ENCODE results near the gene ABL1.

The ABL1 gene

DNA sequence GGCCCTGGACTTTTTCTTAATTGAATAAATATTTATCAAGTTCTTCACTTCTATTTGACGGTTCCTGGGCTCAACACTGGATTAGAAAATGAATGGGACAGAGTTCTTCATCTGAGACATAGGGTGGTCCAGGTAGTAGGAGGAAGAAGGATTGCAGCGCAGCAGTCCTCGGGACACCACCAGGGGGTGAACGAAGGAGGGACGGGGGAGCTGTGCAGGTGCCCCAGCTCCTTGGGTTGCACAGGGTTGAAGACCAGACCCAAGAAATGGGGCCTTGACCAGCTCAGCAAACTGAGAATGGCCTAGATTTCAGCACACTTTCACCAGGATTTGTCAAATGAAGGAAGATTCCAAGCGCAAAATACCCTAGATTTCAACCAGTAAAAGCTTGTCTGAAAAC is 29.5 kb downstream of the ABL1 start:
- H3K4me1 ChIP-seq, result no peaks in the 10 kb centered on the region
- H3K36me3 ChIP-seq (ENCODE audit: control insufficient read depth, insufficient read depth, low read length), result no peaks in the 10 kb centered on the region
- H3K27ac ChIP-seq, result no peak overlapping the region

DNA sequence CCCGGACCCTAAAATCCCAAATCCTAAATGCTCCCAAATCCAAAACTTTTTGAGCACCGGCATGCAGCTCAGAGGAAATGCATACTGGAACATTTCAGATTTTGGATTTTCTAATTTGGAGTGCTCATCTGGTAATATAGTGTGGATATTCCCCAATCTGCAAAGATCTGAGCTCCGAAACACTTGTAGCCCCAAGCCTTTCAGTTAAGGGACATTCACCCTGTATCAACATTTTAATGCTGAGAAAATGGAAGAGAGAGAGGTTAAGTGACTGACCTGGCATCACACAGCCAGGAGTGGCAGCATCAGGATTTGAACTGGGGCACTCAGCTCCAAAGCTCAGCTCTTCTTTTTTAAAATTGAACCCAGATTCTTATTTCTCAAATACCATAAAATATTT is 30.9 kb downstream of the ABL1 start:
- no peak overlapping the region for H2AFZ ChIP-seq
- TF ChIP-seq, protein P1, sequence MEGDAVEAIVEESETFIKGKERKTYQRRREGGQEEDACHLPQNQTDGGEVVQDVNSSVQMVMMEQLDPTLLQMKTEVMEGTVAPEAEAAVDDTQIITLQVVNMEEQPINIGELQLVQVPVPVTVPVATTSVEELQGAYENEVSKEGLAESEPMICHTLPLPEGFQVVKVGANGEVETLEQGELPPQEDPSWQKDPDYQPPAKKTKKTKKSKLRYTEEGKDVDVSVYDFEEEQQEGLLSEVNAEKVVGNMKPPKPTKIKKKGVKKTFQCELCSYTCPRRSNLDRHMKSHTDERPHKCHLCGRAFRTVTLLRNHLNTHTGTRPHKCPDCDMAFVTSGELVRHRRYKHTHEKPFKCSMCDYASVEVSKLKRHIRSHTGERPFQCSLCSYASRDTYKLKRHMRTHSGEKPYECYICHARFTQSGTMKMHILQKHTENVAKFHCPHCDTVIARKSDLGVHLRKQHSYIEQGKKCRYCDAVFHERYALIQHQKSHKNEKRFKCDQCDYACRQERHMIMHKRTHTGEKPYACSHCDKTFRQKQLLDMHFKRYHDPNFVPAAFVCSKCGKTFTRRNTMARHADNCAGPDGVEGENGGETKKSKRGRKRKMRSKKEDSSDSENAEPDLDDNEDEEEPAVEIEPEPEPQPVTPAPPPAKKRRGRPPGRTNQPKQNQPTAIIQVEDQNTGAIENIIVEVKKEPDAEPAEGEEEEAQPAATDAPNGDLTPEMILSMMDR (IDR thresholded peaks at IDR 0.05), result no peak
- H3K4me2 ChIP-seq (ENCODE audit: low read length), result no peak overlapping the region
- no peak overlapping the region for H3K4me3 ChIP-seq (ENCODE audit: low read depth, low read length)
- H3K4me1 ChIP-seq, result peaks cover 2% of the 10 kb centered on the region
- no peak overlapping the region for H3K9ac ChIP-seq
- H3K36me3 ChIP-seq (ENCODE audit: control insufficient read depth, insufficient read depth, low read length), result no peaks in the 10 kb centered on the region
- no peak overlapping the region for H3K27ac ChIP-seq
- no peaks in the 10 kb centered on the region for H3K27me3 ChIP-seq (ENCODE audit: control insufficient read depth, insufficient read depth, low read length)
- peaks cover 11% of the 10 kb centered on the region for H3K79me2 ChIP-seq
- H3K9me3 ChIP-seq (ENCODE audit: control insufficient read depth, low read length), result no peaks in the 10 kb centered on the region

More for the DNA sequence above, 29.5 kb downstream of the ABL1 start:
- H3K27me3 ChIP-seq (ENCODE audit: control insufficient read depth, insufficient read depth, low read length), result no peaks in the 10 kb centered on the region
- H3K9ac ChIP-seq, result no peak overlapping the region
- TF ChIP-seq, protein P1 (IDR thresholded peaks at IDR 0.05), result no peak
- peaks cover 11% of the 10 kb centered on the region for H3K79me2 ChIP-seq
- H3K9me3 ChIP-seq (ENCODE audit: control insufficient read depth, low read length), result no peaks in the 10 kb centered on the region
- no peak overlapping the region for H3K4me3 ChIP-seq (ENCODE audit: low read depth, low read length)
- H2AFZ ChIP-seq, result no peak overlapping the region
- H3K4me2 ChIP-seq (ENCODE audit: low read length), result no peak overlapping the region

DNA sequence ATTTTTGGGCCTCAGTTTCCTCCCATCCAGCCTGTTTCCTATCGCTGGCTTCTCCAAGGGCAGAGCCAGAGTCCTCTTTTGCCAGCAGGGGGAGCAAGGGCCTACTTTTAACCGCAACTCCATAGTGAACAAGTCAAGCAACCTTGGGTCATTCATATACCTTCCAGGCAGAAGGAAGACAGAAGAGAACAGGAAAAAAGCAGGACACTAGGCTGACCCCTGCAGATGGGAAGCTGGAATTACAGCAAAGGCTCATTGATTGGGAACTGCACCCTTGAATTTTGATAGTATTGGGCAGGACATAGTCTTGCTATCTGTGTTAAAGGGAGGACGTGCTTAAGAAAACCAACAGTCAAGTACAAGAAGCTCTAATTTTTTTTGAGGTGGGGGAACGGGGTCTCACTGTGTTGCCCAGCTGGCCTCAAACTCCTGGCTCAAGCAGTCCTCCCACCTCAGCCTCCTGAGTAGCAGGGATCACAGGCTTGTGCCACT is 31.5 kb downstream of the ABL1 start:
- Histone ChIP-seq H3K79me2 (peaks cover 11% of the 10 kb centered on the region), H3K27me3 (ENCODE audit: control insufficient read depth, insufficient read depth, low read length) (no peaks in the 10 kb centered on the region), H3K4me3 (ENCODE audit: low read depth, low read length) (no peak overlapping the region), H3K9ac (no peak overlapping the region), H3K4me2 (ENCODE audit: low read length) (no peak overlapping the region), H2AFZ (no peak overlapping the region), H3K36me3 (ENCODE audit: control insufficient read depth, insufficient read depth, low read length) (no peaks in the 10 kb centered on the region), H3K27ac (no peak overlapping the region), H3K4me1 (peaks cover 2% of the 10 kb centered on the region), H3K9me3 (ENCODE audit: control insufficient read depth, low read length) (no peaks in the 10 kb centered on the region)
- TF ChIP-seq, protein P1 (IDR thresholded peaks at IDR 0.05), result peak; percentile 68

DNA sequence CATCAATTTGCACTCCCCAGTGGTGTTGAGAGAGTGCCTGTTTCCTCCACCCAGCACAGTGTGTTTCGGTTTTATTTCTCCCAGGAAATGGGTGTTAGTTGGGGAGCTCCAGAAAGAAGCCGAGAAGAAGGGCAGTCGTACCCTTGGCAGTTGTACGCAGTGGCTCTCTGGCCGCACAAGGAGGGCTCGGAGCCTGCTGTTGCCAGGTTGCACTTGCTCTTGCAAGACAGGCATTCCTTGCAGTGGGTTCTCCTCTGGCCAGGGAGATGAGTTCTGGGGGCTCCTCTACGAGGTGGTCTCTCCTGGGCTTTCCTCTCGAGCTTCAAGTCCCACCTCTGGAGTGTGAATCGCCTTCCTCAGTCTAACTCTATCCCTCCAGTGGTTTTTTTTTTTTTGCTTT is 32.5 kb downstream of the ABL1 start:
- H3K27ac ChIP-seq, result no peak overlapping the region
- H3K27me3 ChIP-seq (ENCODE audit: control insufficient read depth, insufficient read depth, low read length), result no peaks in the 10 kb centered on the region
- H3K4me1 ChIP-seq, result peaks cover 2% of the 10 kb centered on the region
- H3K79me2 ChIP-seq, result peaks cover 11% of the 10 kb centered on the region
- no peaks in the 10 kb centered on the region for H3K9me3 ChIP-seq (ENCODE audit: control insufficient read depth, low read length)
- H3K36me3 ChIP-seq (ENCODE audit: control insufficient read depth, insufficient read depth, low read length), result no peaks in the 10 kb centered on the region
- TF ChIP-seq, protein P1 (IDR thresholded peaks at IDR 0.05), result no peak
- H3K4me3 ChIP-seq (ENCODE audit: low read depth, low read length), result no peak overlapping the region
- H2AFZ ChIP-seq, result no peak overlapping the region
- no peak overlapping the region for H3K9ac ChIP-seq
- no peak overlapping the region for H3K4me2 ChIP-seq (ENCODE audit: low read length)

DNA sequence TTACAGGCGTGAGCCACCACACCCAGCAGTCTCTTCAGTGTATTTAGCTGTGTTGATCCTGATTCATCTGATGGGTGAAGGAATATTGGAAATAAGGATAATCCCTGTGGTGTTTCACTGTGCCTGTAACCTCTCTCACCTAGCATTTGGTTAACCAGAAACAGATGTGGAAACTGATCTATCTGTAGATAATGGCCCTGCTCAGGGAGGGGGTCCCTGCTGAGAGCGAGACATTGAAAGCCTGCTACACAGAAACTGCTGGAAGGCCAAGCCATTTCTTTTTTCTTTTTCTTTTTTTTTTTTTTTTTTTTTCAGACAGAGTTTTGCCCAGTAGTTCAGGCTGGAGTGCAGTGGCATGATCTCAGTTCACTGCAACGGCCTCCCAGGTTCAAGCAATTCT is 33.2 kb downstream of the ABL1 start:
- peaks cover 2% of the 10 kb centered on the region for H3K4me1 ChIP-seq
- H3K36me3 ChIP-seq (ENCODE audit: control insufficient read depth, insufficient read depth, low read length), result no peaks in the 10 kb centered on the region
- no peak overlapping the region for H3K27ac ChIP-seq

More for the DNA sequence above, 33.2 kb downstream of the ABL1 start:
- Histone ChIP-seq H3K4me2 (ENCODE audit: low read length) (no peak overlapping the region), H2AFZ (no peak overlapping the region), H3K4me3 (ENCODE audit: low read depth, low read length) (no peak overlapping the region), H3K9me3 (ENCODE audit: control insufficient read depth, low read length) (no peaks in the 10 kb centered on the region), H3K27me3 (ENCODE audit: control insufficient read depth, insufficient read depth, low read length) (no peaks in the 10 kb centered on the region), H3K9ac (no peak overlapping the region), H3K79me2 (peaks cover 14% of the 10 kb centered on the region)
- TF ChIP-seq, protein P1 (IDR thresholded peaks at IDR 0.05), result no peak
